ENCODE results near the gene TBC1D20.

DNA sequence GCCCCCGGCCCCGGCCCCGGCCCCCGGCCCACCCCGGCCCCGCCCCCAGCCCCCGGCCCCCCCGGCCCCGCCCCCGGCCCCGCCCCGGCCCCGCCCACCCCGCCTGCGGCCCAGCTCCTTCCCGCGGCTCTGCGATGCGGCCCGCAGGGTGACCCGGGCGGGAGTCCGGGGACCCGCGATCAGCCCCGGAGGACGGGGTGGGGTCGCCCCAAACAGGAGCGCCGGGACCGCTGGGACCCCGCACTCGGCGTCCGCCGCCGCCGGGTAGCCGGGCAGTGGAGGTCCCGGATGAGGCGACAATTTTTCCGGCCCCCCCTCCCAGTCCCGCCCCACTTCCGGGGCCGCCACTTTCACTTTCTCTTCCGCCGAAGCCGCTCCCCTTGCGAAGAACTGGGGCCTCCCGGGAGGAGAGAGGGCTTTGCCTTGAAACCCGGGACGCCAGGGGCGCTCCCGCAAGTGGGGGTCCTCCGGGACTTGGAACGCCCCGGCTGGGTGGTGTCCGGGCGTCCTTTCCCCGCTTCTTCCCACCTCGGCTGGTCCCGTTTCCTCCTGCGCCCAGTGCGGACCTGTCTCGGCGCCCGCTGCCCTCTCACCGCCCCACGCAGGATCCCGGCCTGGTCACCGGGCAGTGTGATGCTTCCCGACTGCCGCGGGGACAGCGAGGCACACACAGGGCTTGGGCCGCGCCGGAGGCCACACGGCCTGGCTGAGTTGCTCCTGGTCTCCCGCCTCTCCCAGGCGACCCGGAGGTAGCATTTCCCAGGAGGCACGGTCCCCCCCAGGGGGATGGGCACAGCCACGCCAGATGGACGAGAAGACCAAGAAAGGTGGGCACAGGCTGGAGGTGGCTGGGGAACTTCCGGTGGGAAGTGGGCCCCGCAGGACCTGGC is 54.1 kb downstream of the TBC1D20 start, which contains the start of gene RBCK1:
- TF ChIP-seq, protein P1, sequence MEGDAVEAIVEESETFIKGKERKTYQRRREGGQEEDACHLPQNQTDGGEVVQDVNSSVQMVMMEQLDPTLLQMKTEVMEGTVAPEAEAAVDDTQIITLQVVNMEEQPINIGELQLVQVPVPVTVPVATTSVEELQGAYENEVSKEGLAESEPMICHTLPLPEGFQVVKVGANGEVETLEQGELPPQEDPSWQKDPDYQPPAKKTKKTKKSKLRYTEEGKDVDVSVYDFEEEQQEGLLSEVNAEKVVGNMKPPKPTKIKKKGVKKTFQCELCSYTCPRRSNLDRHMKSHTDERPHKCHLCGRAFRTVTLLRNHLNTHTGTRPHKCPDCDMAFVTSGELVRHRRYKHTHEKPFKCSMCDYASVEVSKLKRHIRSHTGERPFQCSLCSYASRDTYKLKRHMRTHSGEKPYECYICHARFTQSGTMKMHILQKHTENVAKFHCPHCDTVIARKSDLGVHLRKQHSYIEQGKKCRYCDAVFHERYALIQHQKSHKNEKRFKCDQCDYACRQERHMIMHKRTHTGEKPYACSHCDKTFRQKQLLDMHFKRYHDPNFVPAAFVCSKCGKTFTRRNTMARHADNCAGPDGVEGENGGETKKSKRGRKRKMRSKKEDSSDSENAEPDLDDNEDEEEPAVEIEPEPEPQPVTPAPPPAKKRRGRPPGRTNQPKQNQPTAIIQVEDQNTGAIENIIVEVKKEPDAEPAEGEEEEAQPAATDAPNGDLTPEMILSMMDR (conservative IDR thresholded peaks at IDR 0.05; ENCODE audit: low read depth, low read length): no peak
- TF ChIP-seq EZH2phosphoT487 (IDR thresholded peaks at IDR 0.05; ENCODE audit: borderline replicate concordance, low read length) (no peak), EZH2 (IDR thresholded peaks at IDR 0.05; ENCODE audit: low read length, unreplicated experiment) (no peak)
